IMR-90 (cell line): Measurements from ENCODE around the gene EML6. TPM values are rescaled to one million over a fixed set of nuclear protein-coding genes. Genes with fewer than 3 reads are reported as not detected.

ENCODE experiments used
- ATAC-seq: fragments of 200-7000 bp; cut with Tn5 transposase; 2 replicates; pipeline ENCODE4 v1.9.1; 2020; ENCODE audit warnings: low read depth, mild to moderate bottlenecking, moderate library complexity
- BruUV-seq: library from RNA; stranded (reverse); fragments of 400-500 nt; replicated peaks from 2 replicates; lab custom pipeline; 2021; lab: Mats Ljungman, UMichigan
- CTCF ChIA-PET: fragments of 300-600 bp; formaldehyde crosslinking; extraction: SDS; loops from one replicate; lab custom pipeline; 2021; ENCODE audit warnings: antibody characterized with exemption; lab: Yijun Ruan, JAX
- POLR2A ChIA-PET: fragments of 300-600 bp; sonication (Branson Sonifier 250); formaldehyde crosslinking; loops from one replicate; lab custom pipeline; 2022; ENCODE audit warnings: antibody characterized with exemption; ENCODE audit not compliant: unreplicated experiment; lab: Charles Lee
- DNase-seq: peaks from one replicate; pipeline ENCODE4 v3.0.0; 2013
- H2AFZ ChIP-seq: replicated peaks from 2 replicates; pipeline ENCODE3; 2013; ENCODE audit warnings: low read length, mild to moderate bottlenecking; ENCODE audit not compliant: poor library complexity
- H2AK5ac ChIP-seq: 2 replicates; pipeline ENCODE4 v1.6.1; 2013; ENCODE audit warnings: low read depth, low read length, inconsistent platforms
- H2AK9ac ChIP-seq: replicated peaks from 2 replicates; pipeline ENCODE3; 2013; ENCODE audit warnings: mild to moderate bottlenecking, low read depth, low read length, moderate library complexity; ENCODE audit not compliant: poor library complexity
- H2BK120ac ChIP-seq: 2 replicates; pipeline ENCODE4 v1.6.1; 2013; ENCODE audit warnings: low read depth, low read length, inconsistent platforms
- H2BK15ac ChIP-seq: 3 replicates; pipeline ENCODE4 v1.6.1; 2013; ENCODE audit warnings: low read depth, low read length, inconsistent platforms
- H2BK20ac ChIP-seq: 2 replicates; pipeline ENCODE4 v1.6.1; 2013; ENCODE audit warnings: low read depth, mild to moderate bottlenecking, inconsistent platforms, low read length, moderate library complexity
- H2BK5ac ChIP-seq: 2 replicates; pipeline ENCODE4 v1.6.1; 2013; ENCODE audit warnings: mild to moderate bottlenecking, low read depth, low read length, inconsistent platforms; ENCODE audit not compliant: poor library complexity, severe bottlenecking
- H3K14ac ChIP-seq: replicated peaks from 2 replicates; pipeline ENCODE4 v1.6.1; 2013; ENCODE audit warnings: low read depth, low read length, inconsistent platforms
- H3K18ac ChIP-seq: 2 replicates; pipeline ENCODE4 v1.6.1; 2013; ENCODE audit warnings: low read depth, low read length, control low read depth
- H3K23ac ChIP-seq: 2 replicates; pipeline ENCODE4 v1.6.1; 2013; ENCODE audit warnings: low read depth, low read length, inconsistent platforms
- H3K27ac ChIP-seq: 2 replicates; pipeline ENCODE4 v1.5.1; 2013; ENCODE audit warnings: mild to moderate bottlenecking, control low read depth, low read length; ENCODE audit not compliant: insufficient read depth
- H3K27me3 ChIP-seq: 2 replicates; pipeline ENCODE4 v1.6.1; 2013; ENCODE audit warnings: low read length; ENCODE audit not compliant: control insufficient read depth, insufficient read depth
- H3K36me3 ChIP-seq: 2 replicates; pipeline ENCODE4 v1.6.1; 2013; ENCODE audit warnings: low read length, mixed read lengths; ENCODE audit not compliant: control insufficient read depth, insufficient read depth
- H3K4ac ChIP-seq: 2 replicates; pipeline ENCODE4 v1.6.1; 2013; ENCODE audit warnings: low read depth, low read length, inconsistent platforms
- H3K4me1 ChIP-seq: 2 replicates; pipeline ENCODE4 v1.6.1; 2013; ENCODE audit warnings: low read length, mixed read lengths; ENCODE audit not compliant: control insufficient read depth, insufficient read depth
- H3K4me2 ChIP-seq: 2 replicates; pipeline ENCODE4 v1.6.1; 2013; ENCODE audit warnings: low read depth, mild to moderate bottlenecking, control low read depth, low read length, moderate library complexity
- H3K4me3 ChIP-seq: 2 replicates; pipeline ENCODE4 v1.5.1; 2013; ENCODE audit warnings: low read depth, mild to moderate bottlenecking, control low read depth, low read length, moderate library complexity; ENCODE audit not compliant: insufficient read depth
- H3K56ac ChIP-seq: 2 replicates; pipeline ENCODE4 v1.6.1; 2013; ENCODE audit warnings: low read length, inconsistent platforms; ENCODE audit not compliant: insufficient read depth; ENCODE audit errors: extremely low read depth
- H3K79me1 ChIP-seq, 2 experiments: 2 replicates each; pipeline ENCODE4 v1.6.1; 2013; ENCODE audit warnings: low read length in 2 of 2, inconsistent platforms in 1 of 2, low read depth in 1 of 2
- H3K9ac ChIP-seq: 2 replicates; pipeline ENCODE4 v1.6.1; 2013; ENCODE audit warnings: low read depth, low read length, control low read depth
- H3K9me1 ChIP-seq: 2 replicates; pipeline ENCODE4 v1.6.1; 2013; ENCODE audit warnings: low read length, inconsistent platforms; ENCODE audit not compliant: insufficient read depth
- H3K9me3 ChIP-seq: 2 replicates; pipeline ENCODE4 v1.6.1; 2013; ENCODE audit warnings: low read length; ENCODE audit not compliant: control insufficient read depth, insufficient read depth
- H4K20me1 ChIP-seq: 2 replicates; pipeline ENCODE4 v1.6.1; 2013; ENCODE audit warnings: low read length, inconsistent platforms; ENCODE audit not compliant: insufficient read depth
- H4K5ac ChIP-seq: 2 replicates; pipeline ENCODE4 v1.6.1; 2013; ENCODE audit warnings: mild to moderate bottlenecking, low read depth, low read length, control low read depth
- H4K8ac ChIP-seq, 2 experiments: 2 replicates each; pipeline ENCODE4 v1.6.1; 2013; ENCODE audit warnings: low read depth in 2 of 2, low read length in 2 of 2, control low read depth in 1 of 2, inconsistent platforms in 1 of 2
- H4K91ac ChIP-seq: 2 replicates; pipeline ENCODE4 v1.6.1; 2013; ENCODE audit warnings: low read depth, low read length, inconsistent platforms; ENCODE audit not compliant: insufficient read depth
- BHLHE40 ChIP-seq: fragments of 150-350 bp; IDR thresholded peaks from 2 replicates; pipeline ENCODE4 v1.6.1; 2016; ENCODE audit warnings: mild to moderate bottlenecking, low read depth, low read length
- FOS ChIP-seq: fragments of 150-350 bp; IDR thresholded peaks from 2 replicates; pipeline ENCODE4 v1.6.1; 2016; ENCODE audit warnings: low read depth, low read length
- MXI1 ChIP-seq: IDR thresholded peaks from 2 replicates; pipeline ENCODE4 v1.6.1; 2012; ENCODE audit warnings: low read depth, mild to moderate bottlenecking, low read length, moderate library complexity, borderline replicate concordance
- POLR2A ChIP-seq: IDR thresholded peaks from 2 replicates; pipeline ENCODE4 v1.6.1; 2012; ENCODE audit warnings: mild to moderate bottlenecking, low read depth, low read length
- RFX5 ChIP-seq: IDR thresholded peaks from 2 replicates; pipeline ENCODE4 v1.8.0; 2012; ENCODE audit warnings: low read depth, mild to moderate bottlenecking, low read length, moderate library complexity
- WGBS, 2 experiments: methylation state at CpG; one replicate each; pipeline versions ENCODE4 v1.1.5 to v1.1.7; 2013; ENCODE audit warnings: missing lambda C conversion rate in 2 of 2; ENCODE audit not compliant: insufficient read length in 1 of 2; ENCODE audit errors: extremely low coverage in 2 of 2; 5-methylcytosine and 5-hydroxymethylcytosine counted together
- dilution Hi-C: fragments of 300-500 bp; cut with HindIII; formaldehyde crosslinking; loops from one replicate; pipeline ENCODE4 v1.14.3; 2018; ENCODE audit warnings: low sequenced_read_pairs; ENCODE audit not compliant: unreplicated experiment
- in situ Hi-C: fragments of 300-500 bp; cut with MboI; formaldehyde crosslinking; loops from 3 replicates; pipeline ENCODE4 v1.14.3; 2019; ENCODE audit warnings: low sequenced_read_pairs, inconsistent platforms, mixed read lengths
- intact Hi-C: fragments of 100-400 bp; cut with micrococcal nuclease; formaldehyde crosslinking; loops from 2 replicates; pipeline ENCODE4 v1.10.0; 2022
- polyA plus RNA-seq, 3 experiments: library from polyadenylated mRNA; depleted of rRNA; stranded (reverse); fragments of >200 nt; gene quantifications; 2 replicates each; pipeline ENCODE4 v1.2.3, GENCODE V29; 2012; ENCODE audit warnings: low replicate concordance in 1 of 3
- total RNA-seq: library from RNA; depleted of rRNA; stranded (reverse); fragments of >200 nt; gene quantifications from 2 replicates; pipeline ENCODE4 v1.2.3, GENCODE V29; 2012

Gene EML6
- total and polyA plus RNA-seq, 2 of the 4 experiments (the other 2 are of a cell fraction) = 0.18 to 0.19 TPM

DNA sequence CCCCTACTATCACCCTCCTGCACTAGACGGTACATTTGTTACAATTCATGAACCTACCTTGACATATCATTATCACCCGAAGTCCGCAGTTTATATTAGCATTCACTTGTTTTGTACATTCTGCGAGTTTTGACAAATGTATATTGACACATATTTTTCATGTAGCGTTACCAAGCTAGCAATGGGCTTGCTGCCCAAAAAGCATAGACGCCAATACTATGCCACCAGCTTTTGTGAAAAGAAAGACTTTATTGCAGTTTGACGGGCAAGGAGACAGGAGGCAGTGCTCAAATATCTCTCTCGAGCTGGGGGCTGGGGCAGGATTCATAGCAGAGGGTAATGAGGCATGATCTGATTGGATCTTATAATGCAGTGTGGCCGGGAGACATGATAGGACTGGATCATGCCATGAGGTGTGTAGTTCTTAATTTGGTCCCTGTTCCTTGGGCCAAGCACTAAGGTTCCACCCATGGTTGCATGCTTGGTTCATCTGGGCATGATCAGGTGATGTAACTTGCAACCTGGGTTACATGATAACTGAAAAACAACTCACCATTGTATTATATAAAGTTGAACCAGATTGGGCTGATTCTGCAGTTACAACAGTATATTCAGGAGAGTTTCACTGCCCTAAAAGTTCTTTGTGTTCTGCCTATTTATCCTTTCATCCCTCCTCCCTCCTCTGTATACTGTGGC, 164.5 kb downstream of the EML6 start:
- no peak for DNase-seq
- CTCF ChIA-PET = no interaction called here
- dilution Hi-C loops = no loop called here

More for the DNA sequence above, 164.5 kb downstream of the EML6 start:
- Histone ChIP-seq H4K20me1 (no peaks in the 10 kb centered on the region), H3K4me1 (no peaks in the 10 kb centered on the region), H2BK5ac (no peak overlapping the region), H4K91ac (no peak overlapping the region), H2BK20ac (no peak overlapping the region), H3K36me3 (no peaks in the 10 kb centered on the region), H2AK9ac (no peak overlapping the region), H3K56ac (no peak overlapping the region), H3K14ac (no peak overlapping the region), H2AK5ac (no peak overlapping the region), H3K4me3 (no peak overlapping the region), H3K9me3 (no peaks in the 10 kb centered on the region), H3K27me3 (peaks cover 25% of the 10 kb centered on the region), H2BK15ac (no peak overlapping the region), H3K9ac (no peak overlapping the region), H3K4me2 (no peak overlapping the region), H2BK120ac (no peak overlapping the region), H3K18ac (no peak overlapping the region), H3K23ac (no peak overlapping the region), H3K27ac (no peak overlapping the region), H2AFZ (no peak overlapping the region), H3K4ac (no peak overlapping the region), H4K8ac (no peak overlapping the region), H3K9me1 (no peaks in the 10 kb centered on the region), H3K79me1 (no peaks in the 10 kb centered on the region; a peak in 1 of 4 replicates), H4K5ac (no peak overlapping the region)
- POLR2A ChIA-PET = no interaction called here
- in situ Hi-C loops = no loop called here
- no peak for ATAC-seq
- intact Hi-C loops = no loop called here
- WGBS, 2 experiments = 67% methylated on average over 1 of the region's 9 CpGs; no CpG with 5 or more reads in 1 of the 2 experiments
- no peak for TF ChIP-seq MXI1
- TF ChIP-seq POLR2A = no peak
- no peak for TF ChIP-seq BHLHE40
- no peak for TF ChIP-seq RFX5
- no peak for TF ChIP-seq FOS
- BruUV-seq = no TSS peak
